COR-L47 (cell line): Measurements from ENCODE around the gene APP.
"Not testable (repeated sequence)": the region's sequence is repeated elsewhere in the genome, so short reads cannot be mapped to it uniquely, and the experiment has no call there.

Experiments
- DNase-seq: peaks from one replicate; lab custom pipeline; 2025; lab: John Stamatoyannopoulos, UW

APP gene

GRCh38 chr21:25938658-25939395 lies 231.7 kb downstream of the APP start:
- no peak for DNase-seq

- no peak for DNase-seq
Observed at GRCh38 chr21:25936776-25937175, 233.8 kb downstream of the APP start.

- DNase-seq: no peak
Observed at GRCh38 chr21:25934771-25935224, 235.8 kb downstream of the APP start.

GRCh38 chr21:25934130-25934529 lies 236.4 kb downstream of the APP start:
- no peak for DNase-seq

- no peak for DNase-seq
Observed at GRCh38 chr21:25931765-25932164, 238.8 kb downstream of the APP start.

GRCh38 chr21:25929856-25930520 lies 240.6 kb downstream of the APP start:
- no peak for DNase-seq

GRCh38 chr21:25927195-25927880 lies 243.2 kb downstream of the APP start:
- DNase-seq: no peak

GRCh38 chr21:25925936-25926335 lies 244.6 kb downstream of the APP start:
- no peak for DNase-seq

- no peak for DNase-seq
Observed at GRCh38 chr21:25925064-25925800, 245.3 kb downstream of the APP start.

- DNase-seq: not testable (repeated sequence)
Observed at GRCh38 chr21:25918152-25918551, 252.4 kb downstream of the APP start.

GRCh38 chr21:25916226-25916625 lies 254.3 kb downstream of the APP start:
- DNase-seq: no peak

GRCh38 chr21:25913479-25913878 lies 257.1 kb downstream of the APP start:
- DNase-seq: no peak

GRCh38 chr21:25912402-25912746 lies 258.2 kb downstream of the APP start:
- DNase-seq: no peak

- peak; percentile 30 for DNase-seq
Observed at GRCh38 chr21:25911730-25912401, 258.7 kb downstream of the APP start.

- no peak for DNase-seq
Observed at GRCh38 chr21:25910809-25911208, 259.8 kb downstream of the APP start.

GRCh38 chr21:25909341-25909740 lies 261.2 kb downstream of the APP start:
- no peak for DNase-seq

- no peak for DNase-seq
Observed at GRCh38 chr21:25908495-25908894, 262.1 kb downstream of the APP start.

GRCh38 chr21:25907573-25908275 lies 262.8 kb downstream of the APP start:
- no peak for DNase-seq

GRCh38 chr21:25906587-25906986 lies 264.0 kb downstream of the APP start:
- DNase-seq: no peak

- no peak for DNase-seq
Observed at GRCh38 chr21:25905126-25905525, 265.4 kb downstream of the APP start.

- DNase-seq: no peak
Observed at GRCh38 chr21:25904044-25904695, 266.4 kb downstream of the APP start.
